ENCODE results near the gene TFIP11.
A peak's percentile ranks its signal among the peaks of the same experiment; 100 is the strongest.

The TFIP11 gene

GRCh38 chr22:26476705-26477340 is 35.5 kb downstream of the TFIP11 start:
- no peak for DNase-seq

GRCh38 chr22:26474682-26475081 is 37.6 kb downstream of the TFIP11 start:
- peak; percentile 64 for DNase-seq

- no peak for DNase-seq
These were observed 40.8 kb downstream of the TFIP11 start for GRCh38 chr22:26471522-26471921.

- no peak for DNase-seq
These were observed 41.5 kb downstream of the TFIP11 start for GRCh38 chr22:26470807-26471206.

GRCh38 chr22:26466196-26466595 is 46.1 kb downstream of the TFIP11 start:
- no peak for DNase-seq

GRCh38 chr22:26464312-26464711 is 48.0 kb downstream of the TFIP11 start:
- DNase-seq: no peak

- DNase-seq: no peak
These were observed 48.6 kb downstream of the TFIP11 start for GRCh38 chr22:26463688-26464087.

- DNase-seq: no peak
These were observed 49.1 kb downstream of the TFIP11 start for GRCh38 chr22:26463101-26463661.

- no peak for DNase-seq
These were observed 49.6 kb downstream of the TFIP11 start for GRCh38 chr22:26462641-26463040.

- no peak for DNase-seq
These were observed 50.2 kb downstream of the TFIP11 start for GRCh38 chr22:26462051-26462450.

GRCh38 chr22:26461188-26461810 is 51.0 kb downstream of the TFIP11 start:
- peak; percentile 43 for DNase-seq

- no peak for DNase-seq
These were observed 52.1 kb downstream of the TFIP11 start for GRCh38 chr22:26460202-26460601.

GRCh38 chr22:26457661-26458272 is 54.5 kb downstream of the TFIP11 start:
- DNase-seq: no peak

GRCh38 chr22:26453812-26454500 is 58.3 kb downstream of the TFIP11 start:
- no peak for DNase-seq

- no peak for DNase-seq
These were observed 59.1 kb downstream of the TFIP11 start for GRCh38 chr22:26453216-26453615.

- no peak for DNase-seq
These were observed 59.8 kb downstream of the TFIP11 start for GRCh38 chr22:26452236-26453016.

GRCh38 chr22:26450453-26451185 is 61.7 kb downstream of the TFIP11 start:
- DNase-seq: no peak

GRCh38 chr22:26448941-26449340 is 63.3 kb downstream of the TFIP11 start:
- no peak for DNase-seq

- no peak for DNase-seq
These were observed 63.9 kb downstream of the TFIP11 start for GRCh38 chr22:26448334-26448733.

GRCh38 chr22:26447584-26448329 is 64.5 kb downstream of the TFIP11 start:
- DNase-seq: no peak
